ENCODE data around the gene IL36B.

Gene IL36B

DNA sequence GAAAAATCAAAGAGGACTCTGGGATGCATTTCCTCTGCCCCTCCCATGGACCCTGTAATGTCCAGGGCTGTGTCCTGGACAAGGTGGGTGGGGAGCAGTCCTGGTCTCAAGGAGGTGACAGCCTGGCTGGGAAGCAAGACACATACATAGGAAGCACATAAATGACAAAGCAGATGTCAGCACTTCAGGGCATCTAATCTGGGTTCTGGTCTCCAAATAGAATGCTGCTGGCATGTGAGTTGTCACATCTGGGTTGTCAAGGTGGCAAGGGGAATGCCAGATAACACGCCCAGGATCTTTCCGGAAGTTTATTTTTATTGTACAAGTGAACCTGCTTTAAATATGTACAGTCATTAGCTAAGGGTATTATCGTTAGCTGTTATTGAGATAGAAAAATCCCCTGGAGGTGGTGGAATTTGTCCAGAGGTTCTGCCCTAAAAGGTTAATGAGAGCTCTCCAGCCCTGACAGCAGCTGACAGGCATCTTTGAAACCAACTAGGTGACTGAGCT lies 20.7 kb upstream of the IL36B start:
- H3K27ac ChIP-seq = no peak overlapping the region
- TF ChIP-seq, protein P1, sequence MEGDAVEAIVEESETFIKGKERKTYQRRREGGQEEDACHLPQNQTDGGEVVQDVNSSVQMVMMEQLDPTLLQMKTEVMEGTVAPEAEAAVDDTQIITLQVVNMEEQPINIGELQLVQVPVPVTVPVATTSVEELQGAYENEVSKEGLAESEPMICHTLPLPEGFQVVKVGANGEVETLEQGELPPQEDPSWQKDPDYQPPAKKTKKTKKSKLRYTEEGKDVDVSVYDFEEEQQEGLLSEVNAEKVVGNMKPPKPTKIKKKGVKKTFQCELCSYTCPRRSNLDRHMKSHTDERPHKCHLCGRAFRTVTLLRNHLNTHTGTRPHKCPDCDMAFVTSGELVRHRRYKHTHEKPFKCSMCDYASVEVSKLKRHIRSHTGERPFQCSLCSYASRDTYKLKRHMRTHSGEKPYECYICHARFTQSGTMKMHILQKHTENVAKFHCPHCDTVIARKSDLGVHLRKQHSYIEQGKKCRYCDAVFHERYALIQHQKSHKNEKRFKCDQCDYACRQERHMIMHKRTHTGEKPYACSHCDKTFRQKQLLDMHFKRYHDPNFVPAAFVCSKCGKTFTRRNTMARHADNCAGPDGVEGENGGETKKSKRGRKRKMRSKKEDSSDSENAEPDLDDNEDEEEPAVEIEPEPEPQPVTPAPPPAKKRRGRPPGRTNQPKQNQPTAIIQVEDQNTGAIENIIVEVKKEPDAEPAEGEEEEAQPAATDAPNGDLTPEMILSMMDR (IDR thresholded peaks at IDR 0.05) = no peak
- TF ChIP-seq ZFX (IDR thresholded peaks at IDR 0.05; ENCODE audit: borderline replicate concordance) = no peak

- no peak overlapping the region for H3K27ac ChIP-seq
- no peak for TF ChIP-seq ZFX (IDR thresholded peaks at IDR 0.05; ENCODE audit: borderline replicate concordance)
- TF ChIP-seq, protein P1 (IDR thresholded peaks at IDR 0.05) = no peak
These were observed 19.9 kb upstream of the IL36B start for GRCh38 chr2:113072584-113072983.

GRCh38 chr2:113070606-113070975 lies 17.9 kb upstream of the IL36B start:
- no peak overlapping the region for H3K27ac ChIP-seq
- no peak for TF ChIP-seq ZFX (IDR thresholded peaks at IDR 0.05; ENCODE audit: borderline replicate concordance)
- TF ChIP-seq, protein P1 (IDR thresholded peaks at IDR 0.05) = no peak

DNA sequence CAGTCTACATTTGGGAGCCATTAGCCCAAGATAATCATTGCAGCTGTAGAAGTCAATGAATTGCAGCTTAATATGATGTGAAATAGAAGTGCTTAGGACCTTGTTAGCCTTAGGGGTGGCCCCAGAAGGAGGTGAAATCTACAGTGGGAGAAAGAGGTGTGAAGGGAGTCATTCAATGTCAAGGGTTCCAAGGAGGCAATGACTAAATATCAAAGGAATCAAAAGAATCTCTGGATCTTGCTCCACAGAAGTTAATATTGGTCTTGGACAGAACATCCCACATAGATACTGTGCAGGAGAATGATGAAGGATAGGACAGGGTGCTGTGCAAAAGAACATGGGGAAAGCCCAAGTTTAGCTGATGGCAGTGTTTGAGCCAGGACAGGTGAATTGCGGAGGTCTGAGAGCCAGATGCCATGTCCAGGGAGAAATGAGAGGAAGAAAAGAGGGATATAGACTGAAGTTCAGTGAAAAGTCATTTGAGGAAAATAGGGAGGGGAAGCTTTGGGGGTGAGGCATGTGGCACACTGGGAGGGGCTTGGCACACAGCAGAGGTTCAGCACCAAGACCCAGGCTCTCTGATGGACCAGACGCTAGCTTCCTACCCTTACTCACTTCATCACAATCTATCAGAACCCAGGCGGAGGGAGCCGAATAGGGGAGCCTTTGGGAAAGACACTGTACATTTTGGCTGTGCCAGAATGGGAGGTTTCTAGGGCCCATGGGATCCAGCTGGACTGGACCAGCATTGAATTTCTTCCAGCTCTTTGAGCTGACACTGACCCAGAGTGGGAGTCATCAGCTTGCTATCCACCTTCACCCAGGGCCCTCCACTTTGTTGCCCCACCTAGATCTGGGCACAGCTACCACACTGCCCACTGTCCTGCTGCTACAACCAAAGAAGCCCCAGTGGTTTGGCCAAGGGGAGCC lies 17.3 kb upstream of the IL36B start:
- H3K27ac ChIP-seq = peak overlapping the region; percentile 51; the same call in 1 of the 2 replicates
- no peak for TF ChIP-seq ZFX (IDR thresholded peaks at IDR 0.05; ENCODE audit: borderline replicate concordance)
- TF ChIP-seq, protein P1 (IDR thresholded peaks at IDR 0.05) = no peak

DNA sequence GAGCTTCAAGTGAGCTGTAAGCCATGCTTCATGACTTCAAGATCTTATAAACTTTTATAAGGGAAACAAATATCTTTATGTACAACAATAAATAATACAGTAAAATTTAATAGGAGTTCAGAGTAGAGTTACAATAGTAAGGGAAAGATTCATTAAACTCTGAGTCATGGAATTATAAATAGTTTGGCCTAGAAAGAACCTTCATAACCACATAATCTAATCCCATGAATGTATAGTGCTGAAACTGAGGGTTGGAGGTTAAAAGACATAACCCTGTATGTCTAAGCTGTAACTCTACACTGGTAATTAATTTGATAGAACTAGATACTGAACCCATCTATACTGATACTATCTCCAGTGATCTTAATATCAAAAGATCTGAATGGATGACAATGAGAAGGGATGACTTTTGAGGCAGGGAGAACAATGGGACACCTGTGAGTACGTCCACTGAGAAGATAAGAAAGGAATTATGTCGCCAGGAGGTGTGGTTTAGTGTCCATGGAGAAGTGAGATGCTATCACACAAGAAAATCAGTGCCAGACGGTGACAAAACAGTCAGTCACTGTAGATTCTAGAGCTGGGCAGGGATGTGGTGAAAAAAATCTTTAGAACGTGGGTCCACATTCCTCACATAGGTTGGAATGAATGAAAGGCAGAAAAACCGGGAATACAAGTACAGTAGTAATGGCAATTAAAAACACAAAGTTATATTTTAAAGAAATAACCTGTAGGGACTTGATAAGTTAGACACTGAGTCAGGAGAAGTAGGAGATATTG lies 16.2 kb upstream of the IL36B start:
- TF ChIP-seq, protein P1 (IDR thresholded peaks at IDR 0.05) = no peak
- no peak for TF ChIP-seq ZFX (IDR thresholded peaks at IDR 0.05; ENCODE audit: borderline replicate concordance)
- peak overlapping the region; percentile 51 for H3K27ac ChIP-seq

- H3K27ac ChIP-seq = peak overlapping the region; percentile 51
- no peak for TF ChIP-seq ZFX (IDR thresholded peaks at IDR 0.05; ENCODE audit: borderline replicate concordance)
- TF ChIP-seq, protein P1 (IDR thresholded peaks at IDR 0.05) = no peak
These were observed 15.6 kb upstream of the IL36B start for GRCh38 chr2:113068249-113068648.

Data from 22Rv1 (cell line).